Fibroblast of mammary gland (primary cell): ENCODE results near the gene TTC23.
A peak's percentile ranks its signal among the peaks of the same experiment; 100 is the strongest.

Experiments used
- DNase-seq: peaks from one replicate; pipeline ENCODE4 v3.0.0-alpha.2; 2010; ENCODE audit warnings: low read depth
- H3K4me3 ChIP-seq: 2 replicates; pipeline ENCODE4 v1.5.1; 2011; ENCODE audit warnings: low read depth, mild to moderate bottlenecking, low read length, moderate library complexity; ENCODE audit not compliant: control insufficient read depth
- CTCF ChIP-seq: conservative IDR thresholded peaks from 2 replicates; pipeline ENCODE4 v1.5.1; 2011; ENCODE audit warnings: low read depth, low read length, inconsistent platforms; ENCODE audit not compliant: control insufficient read depth, insufficient read depth

The TTC23 gene

GRCh38 chr15:99155961-99156443 lies 93.4 kb downstream of the TTC23 start:
- DNase-seq, result peak; percentile 37

GRCh38 chr15:99154271-99154670 lies 95.1 kb downstream of the TTC23 start:
- no peak for TF ChIP-seq CTCF
- peak; percentile 18 for DNase-seq
- no peak overlapping the region for H3K4me3 ChIP-seq

More at GRCh38 chr15:99155961-99156443, 93.4 kb downstream of the TTC23 start:
- no peak for TF ChIP-seq CTCF
- no peak overlapping the region for H3K4me3 ChIP-seq

- no peak for DNase-seq
- no peak overlapping the region for H3K4me3 ChIP-seq
- no peak for TF ChIP-seq CTCF
Observed at GRCh38 chr15:99153026-99153535, 96.3 kb downstream of the TTC23 start.

GRCh38 chr15:99151156-99151555 lies 98.2 kb downstream of the TTC23 start:
- no peak for DNase-seq
- no peak for TF ChIP-seq CTCF
- no peak overlapping the region for H3K4me3 ChIP-seq

GRCh38 chr15:99149366-99149765 lies 100.0 kb downstream of the TTC23 start:
- no peak overlapping the region for H3K4me3 ChIP-seq
- no peak for DNase-seq
- TF ChIP-seq CTCF, result no peak

- H3K4me3 ChIP-seq, result no peak overlapping the region
- no peak for DNase-seq
- no peak for TF ChIP-seq CTCF
Observed at GRCh38 chr15:99148851-99149276, 100.5 kb downstream of the TTC23 start.

- DNase-seq, result no peak
- H3K4me3 ChIP-seq, result no peak overlapping the region
- no peak for TF ChIP-seq CTCF
Observed at GRCh38 chr15:99146661-99147060, 102.7 kb downstream of the TTC23 start.
